GM18858 (cell line): ENCODE data around the gene ATG2B.
A peak's percentile ranks its signal among the peaks of the same experiment; 100 is the strongest.
"Not testable (repeated sequence)": the region's sequence is repeated elsewhere in the genome, so short reads cannot be mapped to it uniquely, and the experiment has no call there.

Experiments
- ATAC-seq: cut with Tn5 transposase; IDR thresholded peaks from one replicate; pipeline ENCODE4 v1.9.1; 2021; ENCODE audit not compliant: unreplicated experiment

The ATG2B gene

GRCh38 chr14:96383445-96383844 is 20.3 kb upstream of the ATG2B start:
- no peak for ATAC-seq

GRCh38 chr14:96380735-96381134 is 17.6 kb upstream of the ATG2B start:
- ATAC-seq: peak; percentile 83

GRCh38 chr14:96376093-96376492 is 13.0 kb upstream of the ATG2B start:
- ATAC-seq: no peak

- no peak for ATAC-seq
These were observed 10.4 kb upstream of the ATG2B start for GRCh38 chr14:96373538-96373937.

GRCh38 chr14:96370528-96370927 is 7.4 kb upstream of the ATG2B start:
- ATAC-seq: no peak

- no peak for ATAC-seq
These were observed 5.4 kb upstream of the ATG2B start for GRCh38 chr14:96368534-96368933.

- no peak for ATAC-seq
These were observed 1.8 kb upstream of the ATG2B start for GRCh38 chr14:96364962-96365361.

- ATAC-seq: peak; percentile 16
These were observed 703 bp upstream of the ATG2B start for GRCh38 chr14:96363751-96364336.

GRCh38 chr14:96362071-96362964 is 823 bp downstream of the ATG2B start:
- peak; percentile 2 for ATAC-seq

GRCh38 chr14:96359959-96360358 is 3.2 kb downstream of the ATG2B start:
- no peak for ATAC-seq

GRCh38 chr14:96357216-96357615 is 5.9 kb downstream of the ATG2B start:
- no peak for ATAC-seq

GRCh38 chr14:96354246-96354645 is 8.9 kb downstream of the ATG2B start:
- no peak for ATAC-seq

GRCh38 chr14:96352708-96353107 is 10.4 kb downstream of the ATG2B start:
- ATAC-seq: no peak

- ATAC-seq: no peak
These were observed 11.2 kb downstream of the ATG2B start for GRCh38 chr14:96351986-96352385.

GRCh38 chr14:96349286-96350075 is 13.7 kb downstream of the ATG2B start:
- ATAC-seq: no peak

- ATAC-seq: not testable (repeated sequence)
These were observed 15.2 kb downstream of the ATG2B start for GRCh38 chr14:96347957-96348356.

- no peak for ATAC-seq
These were observed 17.5 kb downstream of the ATG2B start for GRCh38 chr14:96345669-96346068.

- ATAC-seq: no peak
These were observed 21.8 kb downstream of the ATG2B start for GRCh38 chr14:96341323-96341722.

GRCh38 chr14:96338551-96338950 is 24.6 kb downstream of the ATG2B start:
- ATAC-seq: no peak

- ATAC-seq: no peak
These were observed 38.9 kb downstream of the ATG2B start for GRCh38 chr14:96324219-96324618.

- ATAC-seq: no peak
These were observed 42.5 kb downstream of the ATG2B start for GRCh38 chr14:96320605-96321004.

- no peak for ATAC-seq
These were observed 44.3 kb downstream of the ATG2B start for GRCh38 chr14:96318836-96319235.
